ELF-1 (cell line): ENCODE data around the gene CKAP5.

Experiments
- DNase-seq: peaks from one replicate; pipeline ENCODE4 v3.0.0-alpha.2; 2016; ENCODE audit warnings: low read depth, low spot score

Gene CKAP5

GRCh38 chr11:46845740-46846509, at the start of gene CKAP5:
TSS of gene CKAP5 (minus strand) at chr11:46846280. CDS start at chr11:46821231, 25,049 bp downstream.
- peak; percentile 96 for DNase-seq

- DNase-seq: no peak
Observed at GRCh38 chr11:46895821-46896220, 49.7 kb upstream of the CKAP5 start.

GRCh38 chr11:46894961-46895360, 48.9 kb upstream of the CKAP5 start:
- no peak for DNase-seq

GRCh38 chr11:46894506-46894905, 48.4 kb upstream of the CKAP5 start:
- DNase-seq: no peak

GRCh38 chr11:46892838-46893237, 46.8 kb upstream of the CKAP5 start:
- DNase-seq: no peak

- DNase-seq: no peak
Observed at GRCh38 chr11:46892109-46892508, 46.0 kb upstream of the CKAP5 start.

- no peak for DNase-seq
Observed at GRCh38 chr11:46890665-46891064, 44.6 kb upstream of the CKAP5 start.

GRCh38 chr11:46889689-46890475, 43.8 kb upstream of the CKAP5 start:
- DNase-seq: peak; percentile 74

- DNase-seq: no peak
Observed at GRCh38 chr11:46889251-46889650, 43.2 kb upstream of the CKAP5 start.

GRCh38 chr11:46888636-46889035, 42.6 kb upstream of the CKAP5 start:
- DNase-seq: no peak

GRCh38 chr11:46886211-46886610, 40.1 kb upstream of the CKAP5 start:
- DNase-seq: no peak

GRCh38 chr11:46879056-46879585, 33.0 kb upstream of the CKAP5 start:
- DNase-seq: no peak

- no peak for DNase-seq
Observed at GRCh38 chr11:46877580-46877979, 31.5 kb upstream of the CKAP5 start.

- no peak for DNase-seq
Observed at GRCh38 chr11:46876471-46876870, 30.4 kb upstream of the CKAP5 start.

- no peak for DNase-seq
Observed at GRCh38 chr11:46874586-46874985, 28.5 kb upstream of the CKAP5 start.

- no peak for DNase-seq
Observed at GRCh38 chr11:46868912-46869311, 22.8 kb upstream of the CKAP5 start.

GRCh38 chr11:46865340-46865739, 19.3 kb upstream of the CKAP5 start:
- DNase-seq: no peak

GRCh38 chr11:46860218-46860617, 14.1 kb upstream of the CKAP5 start:
- DNase-seq: no peak

GRCh38 chr11:46858920-46859546, 13.0 kb upstream of the CKAP5 start:
- no peak for DNase-seq

- DNase-seq: no peak
Observed at GRCh38 chr11:46857666-46858065, 11.6 kb upstream of the CKAP5 start.

GRCh38 chr11:46856605-46857343, 10.7 kb upstream of the CKAP5 start:
- DNase-seq: no peak

GRCh38 chr11:46855863-46856262, 9.8 kb upstream of the CKAP5 start:
- no peak for DNase-seq
